ENCODE data around the gene NLRP8. TPM values are rescaled to one million over a fixed set of nuclear protein-coding genes. Genes with fewer than 3 reads are reported as not detected.
"Not testable (repeated sequence)": the region's sequence is repeated elsewhere in the genome, so short reads cannot be mapped to it uniquely, and the experiment has no call there.

Gene NLRP8
- not detected in 2 replicates for total RNA-seq (2014; rRNA removed; shearing (Covaris generic); ENCODE audit: low replicate concordance)

GRCh38 chr19:55947532-55947931, at the start of gene NLRP8:
Gene NLRP8, plus strand, starts transcription at chr19:55947832.
- H3K4me3 ChIP-seq: no peak within 1 kb of the TSS

DNA sequence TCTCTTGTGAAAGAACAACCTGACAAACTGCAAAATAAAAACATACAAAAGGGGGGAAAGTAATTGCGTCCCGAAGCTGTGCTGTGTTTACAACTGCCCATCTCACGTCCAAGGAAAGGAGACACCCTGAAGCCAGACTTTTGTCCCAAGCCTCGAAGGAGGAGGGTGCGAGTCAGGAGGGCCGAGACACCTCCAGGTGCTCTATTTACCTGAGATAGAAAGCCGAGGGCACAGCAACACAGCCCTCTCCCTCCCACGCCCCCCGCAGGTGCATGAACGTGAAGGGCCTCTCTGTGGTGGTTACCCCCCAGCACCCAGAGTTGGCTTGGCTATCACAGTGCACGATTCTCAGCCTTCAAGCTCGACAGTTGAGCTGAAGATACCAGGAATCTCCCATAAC, 48.7 kb upstream of the NLRP8 start:
- DNase-seq: no peak
- no peak overlapping the region for H3K4me3 ChIP-seq
- H3K9me3 ChIP-seq: no peaks in the 10 kb centered on the region
- H3K27me3 ChIP-seq: no peaks in the 10 kb centered on the region
- no peaks in the 10 kb centered on the region for H3K36me3 ChIP-seq

More at GRCh38 chr19:55947532-55947931, at the start of gene NLRP8:
- DNase-seq: no peak
- no peaks in the 10 kb centered on the region for H3K9me3 ChIP-seq
- H3K36me3 ChIP-seq: no peaks in the 10 kb centered on the region
- H3K27me3 ChIP-seq: no peaks in the 10 kb centered on the region

DNA sequence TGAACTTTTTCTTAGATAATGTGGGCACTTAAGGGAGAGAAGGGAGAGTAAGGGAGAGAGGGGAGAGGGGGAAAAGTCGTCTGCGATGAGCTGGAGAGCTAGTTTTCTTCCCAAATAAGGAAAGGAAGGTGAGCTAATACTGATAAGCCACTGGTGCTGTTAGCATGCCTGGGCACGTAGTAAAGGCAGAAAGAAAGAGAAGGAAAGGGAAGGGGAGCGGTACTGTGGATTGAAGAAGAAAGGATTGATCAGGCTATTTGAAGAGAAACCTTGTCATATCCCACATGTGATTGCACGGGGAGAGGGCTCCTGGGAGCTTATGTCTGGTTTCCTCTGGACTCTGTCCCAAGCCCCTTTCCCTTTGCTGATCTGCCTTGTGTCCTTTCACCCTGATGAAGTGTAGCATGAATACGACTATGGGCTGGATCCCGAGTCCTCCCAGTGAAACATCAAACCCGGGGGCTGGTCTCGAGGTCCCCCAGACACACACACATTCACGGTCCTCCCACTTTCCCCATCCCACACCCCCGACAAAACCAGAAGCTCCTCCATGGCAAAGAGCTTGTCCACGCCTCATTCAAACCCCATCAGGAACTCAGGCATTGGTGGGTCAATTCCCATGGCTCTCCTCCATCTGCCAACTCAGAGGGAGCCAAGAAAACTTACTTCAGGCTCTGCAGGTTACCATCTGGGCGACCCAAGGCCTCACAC, 46.1 kb upstream of the NLRP8 start:
- Histone ChIP-seq H3K36me3 (no peaks in the 10 kb centered on the region), H3K27me3 (no peaks in the 10 kb centered on the region), H3K4me3 (no peak overlapping the region), H3K9me3 (no peaks in the 10 kb centered on the region)
- DNase-seq: no peak

GRCh38 chr19:55902080-55902751, 45.4 kb upstream of the NLRP8 start:
- H3K9me3 ChIP-seq: no peaks in the 10 kb centered on the region
- no peak for DNase-seq
- no peaks in the 10 kb centered on the region for H3K27me3 ChIP-seq
- H3K4me3 ChIP-seq: no peak overlapping the region
- no peaks in the 10 kb centered on the region for H3K36me3 ChIP-seq

DNA sequence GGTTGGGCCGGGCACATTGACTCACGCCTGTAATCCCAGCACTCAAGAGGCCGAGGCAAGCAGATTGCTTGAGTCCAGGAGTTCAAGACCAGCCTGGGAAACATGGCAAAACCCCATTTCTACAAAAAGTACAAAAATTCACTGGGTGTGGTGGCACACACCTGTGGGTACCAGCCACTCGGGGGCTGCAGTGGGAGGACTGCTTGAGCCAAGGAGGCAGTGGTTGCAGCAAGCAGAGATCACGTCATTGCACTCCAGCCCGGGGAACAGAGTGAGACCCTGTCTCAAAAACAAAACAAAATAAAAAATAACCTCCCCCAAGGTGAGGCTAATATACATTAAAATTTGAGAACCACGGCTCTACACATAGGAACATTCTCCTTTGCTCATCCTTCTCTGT, 40.3 kb upstream of the NLRP8 start:
- Histone ChIP-seq H3K36me3 (no peaks in the 10 kb centered on the region), H3K9me3 (no peaks in the 10 kb centered on the region), H3K27me3 (no peaks in the 10 kb centered on the region), H3K4me3 (no peak overlapping the region)
- no peak for DNase-seq

GRCh38 chr19:55907746-55908145, 39.9 kb upstream of the NLRP8 start:
- no peaks in the 10 kb centered on the region for H3K36me3 ChIP-seq
- DNase-seq: no peak
- H3K4me3 ChIP-seq: no peak overlapping the region
- H3K9me3 ChIP-seq: no peaks in the 10 kb centered on the region
- H3K27me3 ChIP-seq: no peaks in the 10 kb centered on the region

DNA sequence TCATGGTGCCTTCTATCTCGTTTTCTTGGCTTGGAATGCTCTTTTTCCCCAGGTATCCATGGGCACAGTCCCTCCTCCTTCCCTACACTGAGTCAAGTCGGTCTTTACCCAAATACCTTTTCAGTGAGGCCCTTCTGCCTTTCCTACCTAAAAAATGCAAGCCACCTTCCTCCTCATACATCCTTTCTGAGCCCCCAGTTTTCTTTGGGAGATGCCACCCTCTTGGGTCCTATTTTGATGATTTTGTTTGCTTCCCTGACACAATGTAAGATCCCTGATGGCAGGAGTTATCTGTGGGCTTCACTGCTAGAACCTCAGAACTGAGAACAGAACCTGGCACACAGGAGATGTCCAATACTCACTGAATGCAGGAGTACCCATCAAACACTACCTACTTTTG, 37.8 kb upstream of the NLRP8 start:
- no peak for DNase-seq
- Histone ChIP-seq H3K9me3 (no peaks in the 10 kb centered on the region), H3K27me3 (no peaks in the 10 kb centered on the region), H3K36me3 (no peaks in the 10 kb centered on the region), H3K4me3 (no peak overlapping the region)

GRCh38 chr19:55912916-55913315, 34.7 kb upstream of the NLRP8 start:
- Histone ChIP-seq H3K27me3 (no peaks in the 10 kb centered on the region), H3K4me3 (no peak overlapping the region), H3K36me3 (no peaks in the 10 kb centered on the region), H3K9me3 (no peaks in the 10 kb centered on the region)
- DNase-seq: no peak

GRCh38 chr19:55913643-55914268, 33.9 kb upstream of the NLRP8 start:
- Histone ChIP-seq H3K27me3 (no peaks in the 10 kb centered on the region), H3K36me3 (no peaks in the 10 kb centered on the region), H3K4me3 (no peak overlapping the region), H3K9me3 (no peaks in the 10 kb centered on the region)
- peak; percentile 7 for DNase-seq

DNA sequence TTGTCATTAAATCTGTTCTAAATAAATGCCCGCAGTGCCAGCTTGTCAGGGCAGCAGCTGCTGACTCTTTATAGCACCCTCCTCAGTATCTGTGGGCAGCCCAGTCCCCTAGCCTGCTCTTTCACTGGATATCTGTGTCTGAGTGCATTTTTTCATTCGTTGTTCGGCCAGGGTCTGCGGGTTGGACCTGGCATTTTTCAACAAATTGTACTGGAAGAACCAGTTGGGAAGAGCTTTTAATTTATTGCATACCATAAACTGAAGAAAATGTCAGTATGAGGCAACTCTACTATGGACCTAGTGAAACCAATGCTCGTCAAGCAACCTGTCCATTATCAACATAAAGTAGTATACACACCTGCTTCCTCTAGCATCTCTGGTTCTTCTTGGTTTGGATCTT, 24.1 kb upstream of the NLRP8 start:
- Histone ChIP-seq H3K4me3 (no peak overlapping the region), H3K36me3 (no peaks in the 10 kb centered on the region), H3K27me3 (no peaks in the 10 kb centered on the region; the same call in 1 of the 2 replicates)

DNA sequence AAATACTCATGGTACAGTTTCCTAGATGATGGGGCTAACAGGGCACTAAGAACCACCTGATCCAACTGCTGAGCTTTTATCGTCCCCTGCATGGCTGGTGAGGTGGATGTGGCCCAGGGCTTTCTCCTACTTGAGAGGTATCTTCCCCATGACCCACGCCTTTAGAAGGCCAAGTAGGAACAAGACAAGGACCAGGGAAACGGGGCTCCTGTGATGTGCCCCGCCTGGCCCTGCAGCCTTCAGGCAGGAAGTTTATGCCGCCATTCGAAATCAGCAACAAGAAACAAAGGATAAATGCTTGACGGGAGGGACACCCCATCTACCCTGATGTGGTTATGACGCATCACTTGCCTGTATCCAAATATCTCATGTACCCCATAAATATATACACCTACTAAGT, 19.6 kb upstream of the NLRP8 start:
- H3K4me3 ChIP-seq: no peak overlapping the region
- H3K36me3 ChIP-seq: no peaks in the 10 kb centered on the region
- H3K27me3 ChIP-seq: no peaks in the 10 kb centered on the region
- DNase-seq: no peak
- no peaks in the 10 kb centered on the region for H3K9me3 ChIP-seq

More for the DNA sequence above, 24.1 kb upstream of the NLRP8 start:
- no peak for DNase-seq
- no peaks in the 10 kb centered on the region for H3K9me3 ChIP-seq

DNA sequence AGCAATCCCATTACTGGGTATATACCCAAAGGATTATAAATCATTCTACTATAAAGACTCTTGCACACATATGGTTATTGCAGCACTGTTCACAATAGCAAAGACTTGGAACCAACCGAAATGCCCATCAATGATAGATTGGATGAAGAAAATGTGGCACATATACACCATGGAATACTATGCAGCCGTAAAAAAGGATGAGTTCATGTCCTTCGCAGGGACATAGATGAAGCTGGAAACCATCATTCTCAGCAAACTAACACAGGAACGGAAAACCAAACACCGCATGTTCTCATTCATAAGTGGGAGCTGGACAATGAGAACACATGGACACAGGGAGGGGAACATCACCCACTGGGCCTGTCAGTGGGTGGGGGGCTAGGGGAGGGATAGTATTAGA, 18.4 kb upstream of the NLRP8 start:
- not testable (repeated sequence) for H3K4me3 ChIP-seq, DNase-seq, H3K36me3 ChIP-seq, H3K9me3 ChIP-seq, H3K27me3 ChIP-seq

GRCh38 chr19:55930996-55931515, 16.6 kb upstream of the NLRP8 start:
- no peak overlapping the region for H3K4me3 ChIP-seq
- no peaks in the 10 kb centered on the region for H3K36me3 ChIP-seq
- DNase-seq: no peak
- no peaks in the 10 kb centered on the region for H3K27me3 ChIP-seq
- no peaks in the 10 kb centered on the region for H3K9me3 ChIP-seq

GRCh38 chr19:55931936-55932386, 15.7 kb upstream of the NLRP8 start, which contains the start of gene NLRP13:
Gene NLRP13, minus strand, starts transcription at chr19:55932336. Its CDS starts 25 bp downstream, at chr19:55932311.
- no peak for DNase-seq
- H3K9me3 ChIP-seq: no peaks in the 10 kb centered on the region
- no peaks in the 10 kb centered on the region for H3K27me3 ChIP-seq
- H3K4me3 ChIP-seq: no peak within 1 kb of the TSS
- no peaks in the 10 kb centered on the region for H3K36me3 ChIP-seq

DNA sequence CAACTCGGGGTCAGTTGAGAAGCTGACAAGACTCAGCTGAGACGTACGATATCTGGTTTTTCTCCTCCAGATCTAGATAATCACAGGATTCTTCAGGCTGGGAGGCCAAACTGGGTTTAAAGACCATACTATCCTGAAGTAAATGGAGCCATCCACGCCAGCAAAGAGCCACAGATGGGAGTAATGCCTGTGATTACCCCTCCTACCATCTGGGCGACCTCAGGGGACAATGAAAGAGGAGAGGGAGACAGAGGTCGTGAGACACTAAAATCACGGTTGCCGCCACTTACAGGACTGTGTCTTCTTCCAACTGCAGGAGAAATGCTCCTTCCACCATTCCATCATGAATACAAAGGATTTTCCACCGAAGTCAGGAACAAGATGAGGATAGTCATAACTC, 12.4 kb upstream of the NLRP8 start:
- Histone ChIP-seq H3K9me3 (no peaks in the 10 kb centered on the region), H3K4me3 (no peak overlapping the region), H3K27me3 (0 out of 2 replicates have a peak, but pooled peaks cover 3% of the 10 kb centered on the region), H3K36me3 (no peaks in the 10 kb centered on the region)
- no peak for DNase-seq

GRCh38 chr19:55939206-55939605, 8.4 kb upstream of the NLRP8 start:
- H3K27me3 ChIP-seq: 0 out of 2 replicates have a peak, but pooled peaks cover 3% of the 10 kb centered on the region
- no peaks in the 10 kb centered on the region for H3K36me3 ChIP-seq
- no peak for DNase-seq
- no peaks in the 10 kb centered on the region for H3K9me3 ChIP-seq
- no peak overlapping the region for H3K4me3 ChIP-seq

GRCh38 chr19:55940306-55940705, 7.3 kb upstream of the NLRP8 start:
- Histone ChIP-seq H3K36me3 (no peaks in the 10 kb centered on the region), H3K4me3 (no peak overlapping the region), H3K9me3 (no peaks in the 10 kb centered on the region), H3K27me3 (0 out of 2 replicates have a peak, but pooled peaks cover 3% of the 10 kb centered on the region)
- no peak for DNase-seq

Data from MG63 (cell line).